CD14-positive monocyte (primary cell): ENCODE data around the gene DLD. TPM values are rescaled to one million over a fixed set of nuclear protein-coding genes. Genes with fewer than 3 reads are reported as not detected.

Source experiments
- DNase-seq, 3 donors: peaks; one replicate each; pipeline ENCODE4 v3.0.0-alpha.2; 2011 to 2022
- H2AFZ ChIP-seq: 2 replicates; pipeline ENCODE4 v1.6.0; 2012; ENCODE audit warnings: mild to moderate bottlenecking, low read depth, low read length, inconsistent platforms; ENCODE audit not compliant: insufficient read depth, poor library complexity, severe bottlenecking
- H3K27ac ChIP-seq, 2 donors: 1 replicate in 1 of 2; 2 replicates in 1 of 2; pipeline ENCODE4 v1.5.1; 2012 to 2013; ENCODE audit warnings: low read length in 2 of 2, control low read depth in 1 of 2, inconsistent platforms in 1 of 2, low read depth in 1 of 2, mild to moderate bottlenecking in 1 of 2
- H3K27me3 ChIP-seq, 2 donors: one replicate each; pipeline versions ENCODE4 v1.6.0 to v1.6.1; 2011 to 2013; ENCODE audit warnings: low read length in 2 of 2; ENCODE audit not compliant: control insufficient read depth in 2 of 2, insufficient read depth in 2 of 2
- H3K36me3 ChIP-seq, 2 donors: replicated peaks in 1 of 2; 1 replicate in 1 of 2; 2 replicates in 1 of 2; pipeline versions ENCODE4 v1.5.1 to v1.6.1; 2012 to 2013; ENCODE audit warnings: low read length in 2 of 2, control low read depth in 1 of 2, inconsistent platforms in 1 of 2, mild to moderate bottlenecking in 1 of 2; ENCODE audit not compliant: insufficient read depth in 2 of 2, control insufficient read depth in 1 of 2
- H3K4me1 ChIP-seq, 2 donors: 1 replicate in 1 of 2; 2 replicates in 1 of 2; pipeline versions ENCODE4 v1.5.1 to v1.6.1; 2012 to 2013; ENCODE audit warnings: low read length in 2 of 2, control low read depth in 1 of 2, inconsistent platforms in 1 of 2, mild to moderate bottlenecking in 1 of 2, moderate library complexity in 1 of 2; ENCODE audit not compliant: insufficient read depth in 2 of 2, control insufficient read depth in 1 of 2
- H3K4me2 ChIP-seq: replicated peaks from 2 replicates; pipeline ENCODE3; 2012; ENCODE audit warnings: low read length, moderate library complexity, mild to moderate bottlenecking; ENCODE audit not compliant: poor library complexity, severe bottlenecking; ENCODE audit errors: extremely low read depth
- H3K4me3 ChIP-seq, 3 experiments: fragments of 200-600 bp in 1 of 3; sonication (generic) in 1 of 3; replicated peaks in 1 of 3; 1 replicate in 2 of 3; 2 replicates in 1 of 3; pipeline ENCODE4 v1.5.1; 2011 to 2013; ENCODE audit warnings: low read length in 3 of 3, mild to moderate bottlenecking in 3 of 3, control low read depth in 2 of 3, low read depth in 2 of 3, inconsistent platforms in 1 of 3, moderate library complexity in 1 of 3
- H3K79me2 ChIP-seq: 2 replicates; pipeline ENCODE4 v1.6.0; 2012; ENCODE audit warnings: mild to moderate bottlenecking, control low read depth, inconsistent platforms, low read length, moderate library complexity; ENCODE audit not compliant: insufficient read depth
- H3K9ac ChIP-seq: 2 replicates; pipeline ENCODE4 v1.6.0; 2017; ENCODE audit warnings: low read length, mild to moderate bottlenecking; ENCODE audit not compliant: insufficient read depth, poor library complexity, severe bottlenecking
- H3K9me3 ChIP-seq, 2 donors: replicated peaks in 1 of 2; 1 replicate in 1 of 2; 2 replicates in 1 of 2; pipeline versions ENCODE4 v1.5.1 to v1.6.1; 2012 to 2013; ENCODE audit warnings: low read length in 2 of 2, control low read depth in 1 of 2; ENCODE audit not compliant: control insufficient read depth in 1 of 2, insufficient read depth in 1 of 2
- H4K20me1 ChIP-seq: 2 replicates; pipeline ENCODE4 v1.6.0; 2012; ENCODE audit warnings: mild to moderate bottlenecking, low read length, control low read depth, moderate library complexity; ENCODE audit not compliant: insufficient read depth
- H3K27ac Mint-ChIP-seq, 7 donors: one replicate each; pipeline ENCODE4 v1.8.0; 2020; ENCODE audit warnings: mild to moderate bottlenecking in 7 of 7, mixed read lengths in 7 of 7, moderate library complexity in 6 of 7, inconsistent platforms in 2 of 7
- H3K27me3 Mint-ChIP-seq, 3 donors: one replicate each; pipeline ENCODE4 v1.8.0; 2021 to 2022; ENCODE audit warnings: low read depth in 3 of 3, mild to moderate bottlenecking in 3 of 3, mixed read lengths in 3 of 3, moderate library complexity in 3 of 3, inconsistent platforms in 1 of 3
- H3K36me3 Mint-ChIP-seq, 2 donors: one replicate each; pipeline ENCODE4 v1.8.0; 2020; ENCODE audit warnings: mixed read lengths in 2 of 2, inconsistent platforms in 1 of 2, mild to moderate bottlenecking in 1 of 2
- H3K4me1 Mint-ChIP-seq: one replicate; pipeline ENCODE4 v1.8.0; 2020; ENCODE audit warnings: mild to moderate bottlenecking, mixed read lengths
- H3K4me3 Mint-ChIP-seq, 2 donors: one replicate each; pipeline ENCODE4 v1.8.0; 2020; ENCODE audit warnings: mild to moderate bottlenecking in 2 of 2, mixed read lengths in 2 of 2, moderate library complexity in 1 of 2
- H3K9me3 Mint-ChIP-seq, 7 donors: one replicate each; pipeline ENCODE4 v1.8.0; 2020 to 2022; ENCODE audit warnings: mixed read lengths in 7 of 7, mild to moderate bottlenecking in 6 of 7, moderate library complexity in 6 of 7, inconsistent platforms in 2 of 7
- CTCF ChIP-seq: fragments of 200-600 bp; IDR thresholded peaks from one replicate; pipeline ENCODE4 v1.8.0; 2022; ENCODE audit warnings: antibody characterized with exemption, mild to moderate bottlenecking
- WGBS: methylation state at CpG from one replicate; pipeline ENCODE4 v1.1.5; 2013; ENCODE audit warnings: missing lambda C conversion rate; ENCODE audit not compliant: insufficient coverage; 5-methylcytosine and 5-hydroxymethylcytosine counted together
- intact Hi-C, 2 donors: fragments of 100-400 bp; cut with micrococcal nuclease; formaldehyde crosslinking; loops; one replicate each; pipeline versions ENCODE4 v1.15.0 to v1.15.1; 2023
- polyA plus RNA-seq, 3 donors: library from polyadenylated mRNA; depleted of rRNA in 1 of 3; unstranded in 2 of 3; stranded (reverse) in 1 of 3; fragments of 300-500 nt in 2 of 3; fragments of >200 nt in 1 of 3; fragmentation: Illumina TruSeq in 2 of 3; gene quantifications; 1 replicate in 2 of 3; 2 replicates in 1 of 3; pipeline ENCODE4 v1.2.3, GENCODE V29; 2012 to 2021

Gene DLD
- polyA plus RNA-seq, 3 donors = 54.5 to 73.6 (median 70.1) TPM

DNA sequence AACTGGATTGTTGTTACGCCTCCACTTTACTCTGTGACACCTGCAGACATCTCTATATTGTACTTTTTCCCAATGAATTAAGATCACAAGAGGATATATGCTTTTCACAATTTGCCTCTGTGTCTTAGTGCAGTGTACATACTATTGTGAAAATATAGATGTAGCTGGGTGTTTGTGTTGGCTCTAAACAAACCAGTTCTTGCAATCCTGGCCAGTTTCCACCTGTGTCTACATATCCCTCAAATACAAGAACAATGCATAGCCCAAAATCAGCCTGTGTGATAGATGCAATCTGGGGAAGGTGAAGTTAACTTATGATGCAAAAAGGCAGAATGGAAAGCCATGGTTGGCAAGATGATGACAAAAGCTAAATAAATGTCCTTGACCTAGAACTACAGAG, 36.5 kb upstream of the DLD start:
- WGBS = no CpG with 5 or more reads among the region's 1 CpG
- Histone ChIP-seq H3K9me3 (no peaks in the 10 kb centered on the region), H3K4me3 (no peak overlapping the region), H3K4me1 (peaks cover 0 to 8% of the 10 kb centered on the region in 2 donors), H3K36me3 (no peaks in the 10 kb centered on the region), H3K4me2 (no peak overlapping the region), H3K27ac (no peak overlapping the region), H3K27me3 (no peaks in the 10 kb centered on the region), H2AFZ (no peak overlapping the region), H3K9ac (no peak overlapping the region), H4K20me1 (no peaks in the 10 kb centered on the region), H3K79me2 (no peaks in the 10 kb centered on the region)
- Mint-ChIP-seq H3K4me3 (no peak overlapping the region), H3K9me3 (no peaks in the 10 kb centered on the region), H3K27ac (no peak overlapping the region), H3K27me3 (peaks cover 0 to 4% (median 3%) of the 10 kb centered on the region in 3 donors), H3K36me3 (no peaks in the 10 kb centered on the region), H3K4me1 (peaks cover 8% of the 10 kb centered on the region)
- no peak for TF ChIP-seq CTCF
- DNase-seq = no peak
- intact Hi-C loops = no loop called here

- intact Hi-C loops = no loop called here
- 67% methylated on average over 3 of the region's 4 CpGs for WGBS
- Histone ChIP-seq H3K79me2 (no peaks in the 10 kb centered on the region), H2AFZ (no peak overlapping the region), H3K27ac (no peak overlapping the region), H3K4me3 (no peak overlapping the region), H3K9me3 (no peaks in the 10 kb centered on the region), H3K36me3 (no peaks in the 10 kb centered on the region), H4K20me1 (no peaks in the 10 kb centered on the region), H3K4me2 (no peak overlapping the region), H3K27me3 (no peaks in the 10 kb centered on the region), H3K4me1 (peaks cover 0 to 8% of the 10 kb centered on the region in 2 donors), H3K9ac (no peak overlapping the region)
- Mint-ChIP-seq H3K4me1 (peaks cover 8% of the 10 kb centered on the region), H3K4me3 (no peak overlapping the region), H3K27me3 (peaks cover 0 to 4% (median 3%) of the 10 kb centered on the region in 3 donors), H3K27ac (no peak overlapping the region), H3K36me3 (no peaks in the 10 kb centered on the region), H3K9me3 (no peaks in the 10 kb centered on the region)
- no peak for DNase-seq
- no peak for TF ChIP-seq CTCF
These were observed 36.0 kb upstream of the DLD start for GRCh38 chr7:107854989-107855388.
